BE2C (cell line): ENCODE data around the gene DBNDD1.

Experiments used
- DNase-seq: peaks from one replicate; pipeline ENCODE4 v3.0.0-alpha.2; 2020
- H3K27me3 ChIP-seq: fragments of 250-450 bp; sonication (Bioruptor Pico); 2 replicates; pipeline ENCODE4 v1.5.1; 2020; ENCODE audit warnings: mild to moderate bottlenecking
- H3K36me3 ChIP-seq: fragments of 250-450 bp; sonication (Bioruptor Pico); 2 replicates; pipeline ENCODE4 v1.5.1; 2020; ENCODE audit warnings: mild to moderate bottlenecking
- H3K4me1 ChIP-seq: fragments of 250-450 bp; sonication (Bioruptor Pico); 2 replicates; pipeline ENCODE4 v1.5.1; 2020
- H3K4me3 ChIP-seq: 2 replicates; pipeline ENCODE4 v1.5.1; 2011; ENCODE audit warnings: low read depth, low read length
- H3K9me3 ChIP-seq: fragments of 250-450 bp; sonication (Bioruptor Pico); 2 replicates; pipeline ENCODE4 v1.5.1; 2020
- TF ChIP-seq, protein P1 (sequence below): IDR thresholded peaks from 2 replicates; pipeline ENCODE4 v1.5.1; 2012; ENCODE audit warnings: mild to moderate bottlenecking, low read depth, low read length

Gene DBNDD1

GRCh38 chr16:89983536-89983935, 35.7 kb downstream of the DBNDD1 start:
- H3K4me3 ChIP-seq, result no peak overlapping the region
- H3K9me3 ChIP-seq, result no peaks in the 10 kb centered on the region
- peaks cover 77% of the 10 kb centered on the region for H3K36me3 ChIP-seq
- DNase-seq, result no peak
- TF ChIP-seq, protein P1, sequence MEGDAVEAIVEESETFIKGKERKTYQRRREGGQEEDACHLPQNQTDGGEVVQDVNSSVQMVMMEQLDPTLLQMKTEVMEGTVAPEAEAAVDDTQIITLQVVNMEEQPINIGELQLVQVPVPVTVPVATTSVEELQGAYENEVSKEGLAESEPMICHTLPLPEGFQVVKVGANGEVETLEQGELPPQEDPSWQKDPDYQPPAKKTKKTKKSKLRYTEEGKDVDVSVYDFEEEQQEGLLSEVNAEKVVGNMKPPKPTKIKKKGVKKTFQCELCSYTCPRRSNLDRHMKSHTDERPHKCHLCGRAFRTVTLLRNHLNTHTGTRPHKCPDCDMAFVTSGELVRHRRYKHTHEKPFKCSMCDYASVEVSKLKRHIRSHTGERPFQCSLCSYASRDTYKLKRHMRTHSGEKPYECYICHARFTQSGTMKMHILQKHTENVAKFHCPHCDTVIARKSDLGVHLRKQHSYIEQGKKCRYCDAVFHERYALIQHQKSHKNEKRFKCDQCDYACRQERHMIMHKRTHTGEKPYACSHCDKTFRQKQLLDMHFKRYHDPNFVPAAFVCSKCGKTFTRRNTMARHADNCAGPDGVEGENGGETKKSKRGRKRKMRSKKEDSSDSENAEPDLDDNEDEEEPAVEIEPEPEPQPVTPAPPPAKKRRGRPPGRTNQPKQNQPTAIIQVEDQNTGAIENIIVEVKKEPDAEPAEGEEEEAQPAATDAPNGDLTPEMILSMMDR, result no peak
- no peaks in the 10 kb centered on the region for H3K4me1 ChIP-seq
- no peaks in the 10 kb centered on the region for H3K27me3 ChIP-seq

GRCh38 chr16:89982318-89982717, 36.9 kb downstream of the DBNDD1 start:
- no peak for DNase-seq
- Histone ChIP-seq H3K4me3 (no peak overlapping the region), H3K4me1 (no peaks in the 10 kb centered on the region), H3K9me3 (no peaks in the 10 kb centered on the region), H3K36me3 (peaks cover 80% of the 10 kb centered on the region), H3K27me3 (no peaks in the 10 kb centered on the region)
- TF ChIP-seq, protein P1, result no peak

DNA sequence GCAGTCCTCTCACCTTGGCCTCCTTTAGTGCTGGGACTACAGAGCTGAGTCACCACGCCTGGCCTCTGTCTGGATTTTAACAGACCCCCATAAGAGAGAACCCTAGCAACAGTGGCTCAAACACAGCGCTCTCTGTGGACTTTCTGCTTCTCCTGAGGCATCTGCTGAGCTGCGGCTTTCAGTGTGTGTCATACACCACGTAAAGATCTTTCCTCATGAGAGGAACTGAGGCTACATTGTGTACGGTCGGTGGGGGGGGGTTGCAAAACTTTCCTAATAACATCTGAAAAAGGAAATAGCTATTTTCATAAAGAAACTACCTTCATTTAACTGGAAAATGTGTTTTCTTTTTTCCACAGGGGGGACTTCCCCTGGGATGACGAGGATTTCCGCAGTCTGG, 37.8 kb downstream of the DBNDD1 start:
- Histone ChIP-seq H3K4me1 (no peaks in the 10 kb centered on the region), H3K4me3 (no peak overlapping the region), H3K27me3 (no peaks in the 10 kb centered on the region), H3K36me3 (peaks cover 73% of the 10 kb centered on the region), H3K9me3 (no peaks in the 10 kb centered on the region)
- no peak for DNase-seq
- TF ChIP-seq, protein P1, result no peak

- Histone ChIP-seq H3K36me3 (peaks cover 27% of the 10 kb centered on the region), H3K9me3 (peaks cover 4% of the 10 kb centered on the region; the same call in 1 of the 2 replicates), H3K27me3 (no peaks in the 10 kb centered on the region), H3K4me1 (no peaks in the 10 kb centered on the region), H3K4me3 (no peak overlapping the region)
- TF ChIP-seq, protein P1, result no peak
- DNase-seq, result no peak
Observed at GRCh38 chr16:89974870-89975269, 44.4 kb downstream of the DBNDD1 start.

DNA sequence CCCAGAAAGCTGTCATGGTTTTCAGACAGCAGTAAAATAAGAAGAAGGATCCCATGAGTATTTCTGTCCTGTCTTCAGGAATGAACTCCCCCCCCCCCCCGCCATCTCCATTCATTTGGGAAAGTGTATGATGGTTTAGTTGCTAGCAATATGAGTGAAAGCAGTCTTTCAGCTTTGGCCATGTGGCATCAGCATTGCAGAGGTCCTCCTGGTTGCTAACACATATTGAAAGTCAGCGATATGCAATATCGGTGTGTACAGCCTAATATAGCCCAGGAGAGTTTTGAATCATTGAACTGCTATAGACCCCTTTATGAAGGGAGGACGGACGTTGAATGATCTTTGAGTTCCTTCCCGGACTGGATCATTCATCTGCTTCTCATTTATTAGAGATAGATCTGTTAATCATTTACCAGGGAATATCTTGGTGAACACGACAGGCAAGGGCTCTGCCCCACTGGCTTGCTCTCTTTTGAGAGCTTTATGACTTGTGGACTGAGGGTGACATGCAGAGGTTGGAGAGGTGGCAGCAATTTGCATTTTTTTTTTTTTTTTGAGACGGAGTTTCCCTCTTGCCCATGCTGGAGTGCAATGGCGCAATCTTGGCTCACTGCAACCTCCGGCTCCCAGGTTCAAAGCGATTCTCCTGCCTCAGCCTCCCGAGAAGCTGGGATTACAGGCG, 45.5 kb downstream of the DBNDD1 start:
- no peaks in the 10 kb centered on the region for H3K4me1 ChIP-seq
- H3K4me3 ChIP-seq, result peak overlapping the region; percentile 99
- H3K36me3 ChIP-seq, result peaks cover 23% of the 10 kb centered on the region
- peaks cover 4% of the 10 kb centered on the region; the same call in 1 of the 2 replicates for H3K9me3 ChIP-seq
- no peaks in the 10 kb centered on the region for H3K27me3 ChIP-seq
- DNase-seq, result no peak
- TF ChIP-seq, protein P1, result no peak

DNA sequence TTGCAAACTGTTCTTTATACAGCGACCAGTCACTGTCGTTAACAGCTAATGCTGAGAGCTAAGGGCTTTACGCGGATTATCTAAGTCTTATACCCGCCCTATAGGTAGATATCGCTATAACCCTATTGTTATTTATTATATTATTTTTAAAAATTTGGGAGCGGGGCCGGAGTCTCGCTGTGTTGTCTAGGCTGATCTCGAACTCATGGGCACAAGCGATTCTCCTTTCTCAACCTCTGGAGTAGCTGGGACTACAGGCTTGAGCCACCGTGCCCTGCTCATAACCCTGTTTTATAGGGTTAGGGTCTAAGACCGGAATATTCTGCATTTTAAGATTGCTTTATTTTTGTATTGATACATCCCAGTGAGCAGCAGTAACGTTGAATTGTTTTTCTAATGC, 46.0 kb downstream of the DBNDD1 start:
- Histone ChIP-seq H3K4me1 (no peaks in the 10 kb centered on the region), H3K36me3 (peaks cover 20% of the 10 kb centered on the region)
- TF ChIP-seq, protein P1, result no peak

More for the DNA sequence above, 46.0 kb downstream of the DBNDD1 start:
- DNase-seq, result no peak
- Histone ChIP-seq H3K27me3 (no peaks in the 10 kb centered on the region), H3K9me3 (peaks cover 4% of the 10 kb centered on the region; the same call in 1 of the 2 replicates), H3K4me3 (peak overlapping the region; percentile 99)
